Pancreas (tissue), 10 donors: ENCODE measurements around the gene GPATCH11. TPM values are rescaled to one million over a fixed set of nuclear protein-coding genes. Genes with fewer than 3 reads are reported as not detected.

Source experiments
- ATAC-seq, 4 donors: fragments of 200-7000 bp; cut with Tn5 transposase; one replicate each; pipeline versions ENCODE4 v1.8.0 to v1.9.1; 2020; ENCODE audit warnings: mild to moderate bottlenecking in 4 of 4, moderate library complexity in 4 of 4
- DNase-seq, 6 donors: peaks; one replicate each; pipeline ENCODE4 v3.0.0-alpha.2; 2020
- FAIRE-seq: peaks from 2 replicates; lab custom pipeline; 2012; peaks lifted over from hg19 to GRCh38; lab: Jason Lieb, UNC
- H3K27ac ChIP-seq, 4 donors: fragments of 200-600 bp; sonication (generic); 1 replicate in 3 of 4; 2 replicates in 1 of 4; pipeline versions ENCODE4 v1.5.0 to v1.8.0; 2020
- H3K27me3 ChIP-seq, 4 donors: fragments of 200-600 bp; one replicate each; pipeline ENCODE4 v1.8.0; 2021
- H3K36me3 ChIP-seq, 3 donors: fragments of 200-600 bp; sonication (generic) in 1 of 3; one replicate each; pipeline versions ENCODE4 v1.5.0 to v1.8.0; 2020 to 2021
- H3K4me1 ChIP-seq, 3 donors: fragments of 200-600 bp; one replicate each; pipeline ENCODE4 v1.8.0; 2021
- H3K4me3 ChIP-seq, 4 donors: fragments of 200-600 bp; sonication (generic) in 2 of 4; one replicate each; pipeline versions ENCODE4 v1.5.0 to v1.8.0; 2020 to 2021
- H3K9me3 ChIP-seq, 4 donors: fragments of 200-600 bp; one replicate each; pipeline ENCODE4 v1.8.0; 2021
- WGBS, 2 donors: extraction: QIAGEN DNeasy Blood & Tissue Kit; methylation state at CpG; one replicate each; pipeline ENCODE4 v1.1.7; 2013; 5-methylcytosine and 5-hydroxymethylcytosine counted together
- intact Hi-C, 3 donors: fragments of 100-400 bp; cut with DNase I; formaldehyde crosslinking; loops; one replicate each; pipeline versions ENCODE4 v1.11.1 to v1.14.2; 2022
- polyA plus RNA-seq, 2 donors: library from polyadenylated mRNA; stranded (reverse); fragments of 200-250 nt; gene quantifications; one replicate each; pipeline ENCODE4 v1.2.3, GENCODE V29; 2013
- total RNA-seq, 6 donors: library from RNA; stranded (reverse); fragmentation: NEBNext Ultra II Directional in 4 of 6; extraction: Animal tissue kit (Norgen Biotek cat#: 25700) in 4 of 6; gene quantifications; one replicate each; pipeline versions ENCODE4 v1.2.1 to v1.2.4, GENCODE V29; 2021 to 2023
- TF ChIP-seq, protein P1 (sequence below), 4 donors: fragments of 200-600 bp; sonication (generic) in 3 of 4; IDR thresholded peaks; one replicate each; pipeline versions ENCODE4 v1.5.0 to v1.8.0; 2021; ENCODE audit warnings: antibody characterized with exemption in 4 of 4
- donor health status: healthy with polysubstance abuse.
- donor health status: DM: no; HTN: no; CAD: no; lungs with moderate emphysema.
- donor health status: DM: no; HTN: no; CAD: no.
- donor health status: control.
- donor health status: control.
- donor health status: Bipolar disorder and iron deficiency.
- donor health status: DM: yes; HTN: yes; CAD: no.
- donor health status: DM: no; HTN: no; CAD: no.
- donor health status: DM: no; HTN: no; CAD: no.
- donor health status: DM: yes; HTN: yes; CAD: no.

Gene GPATCH11
- total and polyA plus RNA-seq, 8 donors: 1.4 to 2.8 (median 1.9) TPM

DNA sequence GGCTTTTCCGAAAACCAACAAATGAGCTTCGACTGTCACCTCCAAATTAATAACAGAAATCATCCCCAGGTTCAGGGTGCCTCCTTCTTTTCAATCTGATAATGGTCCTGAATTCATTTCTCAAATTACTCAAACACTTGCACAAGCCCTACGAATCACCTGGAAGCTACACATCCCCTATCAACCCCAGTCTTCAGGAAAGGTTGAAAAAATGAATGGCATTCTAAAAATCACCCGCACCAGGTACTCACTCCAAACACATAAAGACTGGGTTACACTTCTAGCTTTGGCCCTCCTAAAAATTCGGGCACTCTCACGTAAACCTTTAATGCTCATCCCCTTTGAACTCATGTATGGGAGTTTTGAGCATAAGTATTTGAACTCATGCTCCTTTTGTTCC lies 48.6 kb downstream of the GPATCH11 start:
- DNase-seq (no peak), ATAC-seq (no peak), FAIRE-seq (no peak)
- Histone ChIP-seq H3K9me3 (no peaks in the 10 kb centered on the region), H3K27ac (no peak overlapping the region), H3K36me3 (peaks cover 0 to 34% (median 8%) of the 10 kb centered on the region in 3 donors), H3K4me3 (no peak overlapping the region), H3K4me1 (no peaks in the 10 kb centered on the region), H3K27me3 (no peaks in the 10 kb centered on the region)
- intact Hi-C loops: no loop called here
- TF ChIP-seq, protein P1, sequence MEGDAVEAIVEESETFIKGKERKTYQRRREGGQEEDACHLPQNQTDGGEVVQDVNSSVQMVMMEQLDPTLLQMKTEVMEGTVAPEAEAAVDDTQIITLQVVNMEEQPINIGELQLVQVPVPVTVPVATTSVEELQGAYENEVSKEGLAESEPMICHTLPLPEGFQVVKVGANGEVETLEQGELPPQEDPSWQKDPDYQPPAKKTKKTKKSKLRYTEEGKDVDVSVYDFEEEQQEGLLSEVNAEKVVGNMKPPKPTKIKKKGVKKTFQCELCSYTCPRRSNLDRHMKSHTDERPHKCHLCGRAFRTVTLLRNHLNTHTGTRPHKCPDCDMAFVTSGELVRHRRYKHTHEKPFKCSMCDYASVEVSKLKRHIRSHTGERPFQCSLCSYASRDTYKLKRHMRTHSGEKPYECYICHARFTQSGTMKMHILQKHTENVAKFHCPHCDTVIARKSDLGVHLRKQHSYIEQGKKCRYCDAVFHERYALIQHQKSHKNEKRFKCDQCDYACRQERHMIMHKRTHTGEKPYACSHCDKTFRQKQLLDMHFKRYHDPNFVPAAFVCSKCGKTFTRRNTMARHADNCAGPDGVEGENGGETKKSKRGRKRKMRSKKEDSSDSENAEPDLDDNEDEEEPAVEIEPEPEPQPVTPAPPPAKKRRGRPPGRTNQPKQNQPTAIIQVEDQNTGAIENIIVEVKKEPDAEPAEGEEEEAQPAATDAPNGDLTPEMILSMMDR (IDR thresholded peaks at IDR 0.05): no peak
- WGBS, 2 donors: 96 to 99% methylated on average over 6 of the region's 6 CpGs

DNA sequence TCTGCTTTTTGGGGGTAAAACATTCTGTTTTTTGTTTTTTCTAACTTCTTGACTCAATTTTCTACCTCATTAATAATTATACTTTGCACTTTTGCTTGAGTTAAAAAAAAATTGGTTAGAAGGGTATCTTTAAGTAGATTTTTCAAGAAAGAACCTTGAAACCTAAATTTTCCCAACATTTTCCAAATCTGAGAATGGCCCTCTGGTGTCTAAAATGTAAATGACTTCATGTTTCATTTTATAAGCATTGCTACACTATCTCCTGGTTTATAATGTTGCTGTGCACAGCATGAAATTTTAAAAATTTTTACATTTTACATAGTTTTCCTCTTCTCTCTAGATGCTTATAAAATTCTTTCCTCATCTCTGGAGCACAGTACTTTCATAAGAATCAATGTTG lies 58.2 kb downstream of the GPATCH11 start:
- Histone ChIP-seq H3K27me3 (no peaks in the 10 kb centered on the region), H3K4me1 (no peaks in the 10 kb centered on the region), H3K4me3 (no peak overlapping the region), H3K27ac (no peak overlapping the region), H3K36me3 (peaks cover 0 to 51% (median 13%) of the 10 kb centered on the region in 3 donors), H3K9me3 (no peaks in the 10 kb centered on the region)
- ATAC-seq: no peak
- no peak for DNase-seq
- FAIRE-seq: no peak
- intact Hi-C loops: no loop called here
- TF ChIP-seq, protein P1 (IDR thresholded peaks at IDR 0.05): no peak

DNA sequence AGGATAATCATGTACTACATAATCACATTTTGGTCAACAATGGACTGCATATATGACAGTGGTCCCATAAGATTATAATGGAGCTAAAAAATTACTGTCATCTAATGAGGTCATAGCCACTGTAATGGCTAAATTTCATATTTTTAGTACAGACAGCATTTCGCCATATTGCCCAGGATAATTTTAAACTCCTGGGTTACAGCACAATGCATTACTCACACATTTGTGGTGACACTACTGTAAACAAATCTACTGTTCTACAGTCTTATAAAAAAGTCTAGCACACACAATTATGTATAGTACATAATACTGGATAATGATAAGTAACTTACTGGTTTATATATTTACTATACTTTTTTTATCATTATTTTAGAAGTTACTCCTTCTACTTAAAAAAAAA lies 59.7 kb downstream of the GPATCH11 start:
- TF ChIP-seq, protein P1 (IDR thresholded peaks at IDR 0.05): no peak
- ATAC-seq (no peak), DNase-seq (no peak), FAIRE-seq (no peak)
- H3K9me3 ChIP-seq: no peaks in the 10 kb centered on the region
- no peak overlapping the region for H3K27ac ChIP-seq
- WGBS, 2 donors: 98 to 100% methylated on average over 1 of the region's 1 CpG
- intact Hi-C loops: no loop called here
- H3K27me3 ChIP-seq: no peaks in the 10 kb centered on the region
- H3K36me3 ChIP-seq: peaks cover 0 to 41% (median 5%) of the 10 kb centered on the region in 3 donors
- no peaks in the 10 kb centered on the region for H3K4me1 ChIP-seq
- no peak overlapping the region for H3K4me3 ChIP-seq

DNA sequence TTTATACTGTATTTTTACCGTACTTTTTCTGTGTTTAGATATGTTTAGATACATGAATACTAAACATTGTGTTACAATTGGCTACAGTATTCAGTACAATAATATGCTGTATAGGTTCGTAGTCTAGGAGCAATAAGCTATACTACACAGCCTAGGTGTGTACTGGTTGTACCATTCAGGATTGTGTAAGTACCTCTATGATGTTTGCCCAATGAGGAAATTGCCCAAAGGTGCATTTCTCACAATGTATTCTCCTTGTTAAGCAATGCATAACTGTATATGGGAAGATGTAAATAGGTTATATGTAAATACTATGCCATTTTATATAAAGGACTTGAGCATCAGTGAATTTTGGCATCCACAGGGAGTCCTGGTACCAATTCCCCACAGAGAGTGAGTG lies 61.7 kb downstream of the GPATCH11 start:
- no peak for FAIRE-seq
- no peak overlapping the region for H3K27ac ChIP-seq
- H3K9me3 ChIP-seq: no peaks in the 10 kb centered on the region
- H3K27me3 ChIP-seq: no peaks in the 10 kb centered on the region
- peaks cover 0 to 33% (median 5%) of the 10 kb centered on the region in 3 donors for H3K36me3 ChIP-seq
- TF ChIP-seq, protein P1 (IDR thresholded peaks at IDR 0.05): no peak
- DNase-seq: no peak
- intact Hi-C loops: no loop called here
- WGBS, 2 donors: 99 to 100% methylated on average over 2 of the region's 2 CpGs
- H3K4me1 ChIP-seq: peaks cover 0 to 14% (median 9%) of the 10 kb centered on the region in 3 donors
- no peak for ATAC-seq
- no peak overlapping the region for H3K4me3 ChIP-seq

DNA sequence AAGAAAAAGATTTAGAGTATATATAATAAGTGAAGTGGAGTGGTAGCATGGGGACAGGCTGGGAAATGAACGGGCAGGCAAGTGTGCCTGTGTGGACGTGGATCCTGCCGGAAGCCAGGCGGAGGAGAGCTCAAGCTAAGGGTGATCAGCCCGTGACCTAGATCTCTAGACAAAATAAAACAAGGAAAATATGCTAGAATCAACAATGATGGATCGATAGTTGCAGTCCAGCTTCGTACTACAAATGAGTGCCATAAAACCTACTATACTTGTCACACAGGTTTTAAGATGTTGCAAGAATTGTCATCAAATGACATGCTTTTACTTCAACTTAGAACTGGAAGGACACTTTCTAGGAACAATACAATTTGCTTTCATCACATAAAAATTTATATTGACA lies 64.0 kb downstream of the GPATCH11 start:
- peak; percentile 45 to 73 (median 52) for ATAC-seq
- Histone ChIP-seq H3K27ac (peak overlapping the region in 1 of 4 donors; percentile 28), H3K4me3 (no peak overlapping the region), H3K4me1 (peaks cover 0 to 14% (median 9%) of the 10 kb centered on the region in 3 donors), H3K9me3 (no peaks in the 10 kb centered on the region), H3K27me3 (no peaks in the 10 kb centered on the region), H3K36me3 (peaks cover 0 to 33% (median 5%) of the 10 kb centered on the region in 3 donors)
- TF ChIP-seq, protein P1 (IDR thresholded peaks at IDR 0.05): no peak
- intact Hi-C loops: no loop called here
- WGBS, 2 donors: 50 to 60% methylated on average over 7 of the region's 7 CpGs
- no peak for FAIRE-seq
- DNase-seq: peak in 1 of 6 donors; percentile 21

Other genes starting within 250 kb of the GPATCH11 start
- 10 to 100 TPM in 2 of 6 donors, 1 to 10 TPM in 4; 6.9 to 16.2 (median 8.7) TPM for gene STRN, start 118.0 kb upstream of the GPATCH11 start, total RNA-seq
- 1 to 10 TPM; 1.8 to 3.0 TPM for gene STRN, start 118.0 kb upstream of the GPATCH11 start, polyA plus RNA-seq
- gene HEATR5B, start 146 bp upstream of the GPATCH11 start, total RNA-seq: 10 to 100 TPM; 12.1 to 15.5 (median 13.5) TPM
- gene HEATR5B, start 146 bp upstream of the GPATCH11 start, polyA plus RNA-seq: 10 to 100 TPM in 1 of 2 donors, 1 to 10 TPM in 1; 8.7 to 13.6 TPM
- 10 to 100 TPM; 11.6 to 22.6 (median 14.6) TPM for gene EIF2AK2, start 72.5 kb downstream of the GPATCH11 start, total RNA-seq
- gene EIF2AK2, start 72.5 kb downstream of the GPATCH11 start, polyA plus RNA-seq: 1 to 10 TPM; 2.6 to 5.4 TPM
- not detected for gene SULT6B1, start 104.2 kb downstream of the GPATCH11 start, total RNA-seq
- gene SULT6B1, start 104.2 kb downstream of the GPATCH11 start, polyA plus RNA-seq: not detected
- gene CEBPZOS, start 112.0 kb downstream of the GPATCH11 start, total RNA-seq: 10 to 100 TPM; 13.7 to 19.7 (median 15.7) TPM
- 10 to 100 TPM; 23.4 to 35.3 TPM for gene CEBPZOS, start 112.0 kb downstream of the GPATCH11 start, polyA plus RNA-seq
- gene CEBPZ, start 147.1 kb downstream of the GPATCH11 start, total RNA-seq: 10 to 100 TPM; 20.6 to 31.2 (median 25.7) TPM
- gene CEBPZ, start 147.1 kb downstream of the GPATCH11 start, polyA plus RNA-seq: 10 to 100 TPM; 30.8 to 41.4 TPM
- 1 to 10 TPM; 4.7 to 8.0 (median 6.9) TPM for gene NDUFAF7, start 147.1 kb downstream of the GPATCH11 start, total RNA-seq
- 10 to 100 TPM in 1 of 2 donors, 1 to 10 TPM in 1; 8.0 to 20.0 TPM for gene NDUFAF7, start 147.1 kb downstream of the GPATCH11 start, polyA plus RNA-seq
- 10 to 100 TPM in 3 of 6 donors, 1 to 10 TPM in 3; 6.7 to 17.2 (median 9.2) TPM for gene PRKD3, start 240.3 kb downstream of the GPATCH11 start, total RNA-seq
- 1 to 10 TPM; 4.1 to 5.5 TPM for gene PRKD3, start 240.3 kb downstream of the GPATCH11 start, polyA plus RNA-seq